ENCODE measurements around the gene ADAM19. TPM values are rescaled to one million over a fixed set of nuclear protein-coding genes. Genes with fewer than 3 reads are reported as not detected.

Gene ADAM19
- total RNA-seq, 1 donor from 2014 or later, result 176 TPM

DNA sequence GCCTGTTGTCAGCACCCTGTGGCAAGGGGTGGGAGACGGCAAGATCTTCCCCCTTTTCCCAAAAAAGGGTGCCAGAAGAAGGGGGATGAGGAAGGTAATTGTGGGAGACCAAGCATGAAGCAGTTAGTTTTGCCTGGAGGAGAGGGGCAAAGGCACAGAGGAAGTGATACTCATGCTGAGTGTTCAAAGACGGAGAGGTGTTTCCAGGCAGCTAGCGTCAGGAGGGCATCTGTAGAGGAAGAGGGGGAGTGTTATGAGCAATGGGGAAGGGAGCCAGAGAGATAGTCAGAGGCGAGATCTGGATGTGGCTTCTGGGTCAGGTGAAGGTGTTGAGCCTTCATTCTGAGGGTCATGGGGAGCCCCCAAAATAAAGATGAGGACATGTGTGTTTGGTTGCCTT, 26.9 kb upstream of the ADAM19 start:
- Mint-ChIP-seq H3K36me3 (ENCODE audit: low read depth, unreplicated experiment) (no peaks in the 10 kb centered on the region), H3K4me3 (ENCODE audit: unreplicated experiment) (no peak overlapping the region), H3K9me3 (ENCODE audit: unreplicated experiment) (no peaks in the 10 kb centered on the region), H3K27me3 (ENCODE audit: unreplicated experiment) (no peaks in the 10 kb centered on the region), H3K27ac (ENCODE audit: unreplicated experiment) (no peak overlapping the region), H3K4me1 (ENCODE audit: unreplicated experiment) (no peaks in the 10 kb centered on the region)
- no peak for DNase-seq (ENCODE audit: low spot score)
- TF ChIP-seq, protein P1, sequence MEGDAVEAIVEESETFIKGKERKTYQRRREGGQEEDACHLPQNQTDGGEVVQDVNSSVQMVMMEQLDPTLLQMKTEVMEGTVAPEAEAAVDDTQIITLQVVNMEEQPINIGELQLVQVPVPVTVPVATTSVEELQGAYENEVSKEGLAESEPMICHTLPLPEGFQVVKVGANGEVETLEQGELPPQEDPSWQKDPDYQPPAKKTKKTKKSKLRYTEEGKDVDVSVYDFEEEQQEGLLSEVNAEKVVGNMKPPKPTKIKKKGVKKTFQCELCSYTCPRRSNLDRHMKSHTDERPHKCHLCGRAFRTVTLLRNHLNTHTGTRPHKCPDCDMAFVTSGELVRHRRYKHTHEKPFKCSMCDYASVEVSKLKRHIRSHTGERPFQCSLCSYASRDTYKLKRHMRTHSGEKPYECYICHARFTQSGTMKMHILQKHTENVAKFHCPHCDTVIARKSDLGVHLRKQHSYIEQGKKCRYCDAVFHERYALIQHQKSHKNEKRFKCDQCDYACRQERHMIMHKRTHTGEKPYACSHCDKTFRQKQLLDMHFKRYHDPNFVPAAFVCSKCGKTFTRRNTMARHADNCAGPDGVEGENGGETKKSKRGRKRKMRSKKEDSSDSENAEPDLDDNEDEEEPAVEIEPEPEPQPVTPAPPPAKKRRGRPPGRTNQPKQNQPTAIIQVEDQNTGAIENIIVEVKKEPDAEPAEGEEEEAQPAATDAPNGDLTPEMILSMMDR (IDR thresholded peaks at IDR 0.05; ENCODE audit: unreplicated experiment), result no peak

DNA sequence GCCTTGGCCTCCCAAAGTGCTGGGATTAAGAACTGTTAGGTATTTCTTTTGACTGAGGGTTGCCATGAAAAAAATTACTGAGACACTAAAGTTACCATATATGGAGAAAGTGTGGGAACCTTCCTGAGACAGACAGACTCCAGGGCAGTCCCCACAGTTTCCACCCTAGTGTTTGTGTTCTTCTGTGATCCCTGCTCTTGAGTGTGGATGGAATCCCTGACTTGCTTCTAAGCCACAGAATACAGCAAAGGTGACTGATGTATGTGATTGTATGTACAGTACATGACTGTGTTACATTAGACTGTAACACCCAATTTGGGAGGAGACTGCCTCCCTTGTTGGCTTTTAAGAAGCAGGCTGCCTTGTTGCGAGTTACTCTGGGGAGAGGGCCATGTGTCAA, 24.7 kb upstream of the ADAM19 start:
- no peaks in the 10 kb centered on the region for H3K27me3 Mint-ChIP-seq (ENCODE audit: unreplicated experiment)
- H3K9me3 Mint-ChIP-seq (ENCODE audit: unreplicated experiment), result no peaks in the 10 kb centered on the region

DNA sequence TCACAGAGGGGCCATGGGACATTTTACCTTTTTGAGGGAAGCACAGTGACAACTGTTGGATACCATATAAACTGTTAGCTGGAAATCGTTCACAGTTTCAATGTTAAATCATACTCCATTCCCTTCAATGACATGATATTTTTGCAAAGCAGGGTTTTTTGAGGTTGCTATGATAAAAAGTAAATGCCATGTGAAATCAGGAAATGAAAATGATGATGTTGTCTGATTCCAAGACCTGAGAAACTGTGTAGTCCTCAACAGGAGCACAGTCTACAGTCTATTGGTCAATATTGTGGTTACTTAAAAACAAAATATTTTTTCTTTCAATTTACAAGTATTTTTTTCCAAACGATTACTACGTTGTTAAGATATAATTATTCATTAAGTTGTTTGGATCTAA, 24.0 kb upstream of the ADAM19 start:
- Mint-ChIP-seq H3K27me3 (ENCODE audit: unreplicated experiment) (no peaks in the 10 kb centered on the region), H3K27ac (ENCODE audit: unreplicated experiment) (no peak overlapping the region), H3K4me1 (ENCODE audit: unreplicated experiment) (peaks cover 3% of the 10 kb centered on the region), H3K4me3 (ENCODE audit: unreplicated experiment) (no peak overlapping the region), H3K36me3 (ENCODE audit: low read depth, unreplicated experiment) (no peaks in the 10 kb centered on the region), H3K9me3 (ENCODE audit: unreplicated experiment) (no peaks in the 10 kb centered on the region)
- TF ChIP-seq, protein P1 (IDR thresholded peaks at IDR 0.05; ENCODE audit: unreplicated experiment), result no peak
- DNase-seq (ENCODE audit: low spot score), result no peak

More for the DNA sequence above, 24.7 kb upstream of the ADAM19 start:
- H3K4me3 Mint-ChIP-seq (ENCODE audit: unreplicated experiment), result no peak overlapping the region
- no peak overlapping the region for H3K27ac Mint-ChIP-seq (ENCODE audit: unreplicated experiment)
- no peaks in the 10 kb centered on the region for H3K36me3 Mint-ChIP-seq (ENCODE audit: low read depth, unreplicated experiment)
- no peak for DNase-seq (ENCODE audit: low spot score)
- TF ChIP-seq, protein P1 (IDR thresholded peaks at IDR 0.05; ENCODE audit: unreplicated experiment), result no peak
- H3K4me1 Mint-ChIP-seq (ENCODE audit: unreplicated experiment), result no peaks in the 10 kb centered on the region

DNA sequence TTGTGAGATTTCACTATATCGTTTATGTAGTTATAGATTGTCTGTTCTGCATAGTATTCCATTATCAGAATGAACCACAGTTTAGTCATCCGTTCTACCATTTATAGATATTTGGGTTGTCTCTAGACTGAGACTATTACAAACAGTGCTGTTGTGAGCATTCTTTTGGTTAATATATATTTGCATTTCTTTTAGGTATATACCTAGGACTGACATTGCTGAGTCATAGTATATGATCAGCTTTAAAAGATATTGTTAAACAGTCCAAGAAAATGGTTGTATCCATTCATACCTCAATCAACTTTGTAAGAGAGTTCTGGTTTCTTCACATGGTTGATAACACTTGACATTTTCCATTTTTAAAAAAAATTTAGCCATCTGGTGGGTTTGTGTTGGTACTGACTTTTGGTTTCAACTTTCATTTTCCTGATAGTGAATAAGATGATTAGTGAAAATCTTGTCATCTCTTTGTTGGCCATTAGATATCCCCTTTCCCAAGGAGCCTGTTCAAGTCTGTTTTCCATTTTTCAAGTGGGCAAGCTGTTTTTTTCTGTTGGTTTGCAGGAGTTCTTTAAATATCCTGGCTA, 22.9 kb upstream of the ADAM19 start:
- no peak overlapping the region for H3K4me3 Mint-ChIP-seq (ENCODE audit: unreplicated experiment)
- no peak for DNase-seq (ENCODE audit: low spot score)
- H3K36me3 Mint-ChIP-seq (ENCODE audit: low read depth, unreplicated experiment), result no peaks in the 10 kb centered on the region
- no peaks in the 10 kb centered on the region for H3K9me3 Mint-ChIP-seq (ENCODE audit: unreplicated experiment)
- TF ChIP-seq, protein P1 (IDR thresholded peaks at IDR 0.05; ENCODE audit: unreplicated experiment), result no peak
- no peaks in the 10 kb centered on the region for H3K27me3 Mint-ChIP-seq (ENCODE audit: unreplicated experiment)
- peaks cover 4% of the 10 kb centered on the region for H3K4me1 Mint-ChIP-seq (ENCODE audit: unreplicated experiment)
- H3K27ac Mint-ChIP-seq (ENCODE audit: unreplicated experiment), result no peak overlapping the region

DNA sequence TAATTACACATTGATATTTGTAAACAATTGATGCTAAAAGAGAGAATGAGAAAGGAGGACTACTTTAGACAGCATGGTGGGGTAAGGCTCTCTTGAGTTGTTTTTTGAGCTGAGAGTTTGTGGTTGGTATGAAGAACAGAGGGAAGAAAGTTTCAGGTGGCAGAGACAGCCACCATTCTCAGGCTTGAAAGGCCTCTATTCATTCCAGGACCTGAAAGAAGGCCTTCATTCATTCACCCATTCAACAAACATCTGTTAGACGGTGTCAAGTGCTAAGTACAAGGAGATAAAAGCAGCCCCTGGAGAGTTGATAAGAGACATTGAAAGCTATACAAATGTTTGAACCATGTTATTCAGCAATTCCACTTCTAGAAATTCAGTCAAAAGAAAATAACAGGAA, 21.7 kb upstream of the ADAM19 start:
- H3K27me3 Mint-ChIP-seq (ENCODE audit: unreplicated experiment), result no peaks in the 10 kb centered on the region
- H3K4me3 Mint-ChIP-seq (ENCODE audit: unreplicated experiment), result no peak overlapping the region
- no peak overlapping the region for H3K27ac Mint-ChIP-seq (ENCODE audit: unreplicated experiment)
- no peaks in the 10 kb centered on the region for H3K36me3 Mint-ChIP-seq (ENCODE audit: low read depth, unreplicated experiment)
- peaks cover 9% of the 10 kb centered on the region for H3K4me1 Mint-ChIP-seq (ENCODE audit: unreplicated experiment)
- H3K9me3 Mint-ChIP-seq (ENCODE audit: unreplicated experiment), result no peaks in the 10 kb centered on the region
- TF ChIP-seq, protein P1 (IDR thresholded peaks at IDR 0.05; ENCODE audit: unreplicated experiment), result no peak
- no peak for DNase-seq (ENCODE audit: low spot score)
